GM21529 (cell line): ENCODE results near the gene PROSER2.

Source experiments
- ATAC-seq: cut with Tn5 transposase; IDR thresholded peaks from one replicate; pipeline ENCODE4 v1.9.1; 2021; ENCODE audit not compliant: unreplicated experiment

PROSER2 gene

DNA sequence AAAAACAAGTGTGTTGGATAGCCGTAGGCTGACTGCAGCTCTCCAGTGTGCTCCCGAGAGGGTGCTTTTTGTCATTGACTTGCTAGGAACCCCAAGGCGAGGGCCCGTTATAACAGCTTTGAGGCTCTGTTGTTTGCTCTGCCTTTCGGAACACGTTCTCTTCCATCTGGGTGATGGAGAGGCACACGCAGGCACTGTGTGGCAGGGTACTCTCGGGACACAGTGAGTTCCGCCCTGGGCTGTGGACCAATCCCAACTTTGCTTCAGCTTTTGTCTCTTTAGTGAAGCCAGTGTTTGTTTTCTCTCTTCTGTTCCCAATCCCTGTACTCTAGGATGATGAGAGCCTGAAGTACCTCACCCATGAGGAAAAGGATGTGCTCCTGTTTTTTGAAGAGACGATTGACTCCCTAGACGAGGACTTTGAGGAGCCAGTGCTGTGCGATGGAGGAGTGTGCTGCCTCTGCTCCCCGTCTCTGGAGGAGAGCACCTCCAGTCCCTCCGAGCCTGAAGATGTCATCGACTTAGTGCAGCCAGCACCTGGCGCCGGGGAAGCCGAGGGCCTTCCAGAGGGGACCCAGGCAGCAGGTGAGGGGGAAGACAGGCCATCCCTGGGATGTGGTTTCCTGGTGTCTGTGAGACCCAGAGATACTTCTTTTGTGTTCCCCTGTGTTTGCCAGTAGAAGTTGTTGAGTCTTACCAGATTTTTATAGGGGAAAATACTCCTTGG, 43.2 kb downstream of the PROSER2 start:
- ATAC-seq, result no peak

DNA sequence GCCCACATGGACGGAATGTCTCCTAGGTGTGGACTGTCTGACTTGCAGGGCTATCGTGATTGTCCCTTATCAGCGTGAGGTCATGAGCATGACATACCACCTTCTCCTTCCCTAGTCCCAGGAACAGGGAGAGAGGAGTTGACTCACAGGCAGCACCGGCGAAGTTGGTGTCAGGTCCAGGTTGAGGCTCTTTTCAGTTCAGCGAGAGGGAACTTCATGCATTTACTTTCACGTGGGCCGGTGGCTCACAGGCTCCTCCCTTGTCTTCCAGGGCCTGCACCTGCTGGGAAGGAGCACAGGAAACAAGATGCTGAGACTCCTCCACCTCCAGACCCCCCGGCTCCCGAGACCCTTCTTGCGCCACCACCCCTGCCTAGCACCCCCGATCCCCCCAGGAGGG, 46.1 kb downstream of the PROSER2 start:
- no peak for ATAC-seq

DNA sequence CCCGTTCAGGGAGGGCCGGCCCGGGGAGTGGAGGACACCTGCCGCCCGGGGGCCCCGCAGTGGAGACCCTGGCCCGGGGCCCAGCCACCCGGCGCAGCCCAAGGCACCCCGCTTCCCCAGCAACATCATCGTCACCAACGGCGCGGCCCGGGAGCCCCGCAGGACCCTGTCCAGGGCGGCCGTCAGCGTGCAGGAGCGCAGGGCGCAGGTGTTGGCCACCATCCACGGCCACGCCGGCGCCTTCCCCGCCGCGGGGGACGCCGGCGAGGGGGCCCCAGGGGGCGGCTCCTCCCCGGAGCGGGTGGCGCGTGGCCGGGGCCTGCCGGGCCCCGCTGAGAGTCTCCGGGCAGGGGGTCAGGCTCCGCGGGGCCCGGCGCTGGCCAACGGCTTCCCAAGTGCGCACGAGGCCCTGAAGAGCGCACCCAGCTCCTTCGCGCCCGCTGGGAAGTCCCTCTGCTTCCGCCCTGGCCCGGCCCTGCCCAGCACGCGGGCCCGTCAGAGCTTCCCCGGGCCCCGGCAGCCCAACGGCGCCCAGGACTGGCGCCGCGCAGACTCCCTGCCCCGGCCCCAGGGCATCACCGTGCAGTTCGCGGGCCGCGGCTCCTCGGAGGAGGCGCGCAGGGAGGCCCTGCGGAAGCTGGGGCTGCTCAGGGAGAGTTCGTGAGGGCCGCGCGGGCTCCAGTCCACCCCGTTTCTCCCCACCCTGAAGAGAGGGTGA, 46.7 kb downstream of the PROSER2 start:
- no peak for ATAC-seq

DNA sequence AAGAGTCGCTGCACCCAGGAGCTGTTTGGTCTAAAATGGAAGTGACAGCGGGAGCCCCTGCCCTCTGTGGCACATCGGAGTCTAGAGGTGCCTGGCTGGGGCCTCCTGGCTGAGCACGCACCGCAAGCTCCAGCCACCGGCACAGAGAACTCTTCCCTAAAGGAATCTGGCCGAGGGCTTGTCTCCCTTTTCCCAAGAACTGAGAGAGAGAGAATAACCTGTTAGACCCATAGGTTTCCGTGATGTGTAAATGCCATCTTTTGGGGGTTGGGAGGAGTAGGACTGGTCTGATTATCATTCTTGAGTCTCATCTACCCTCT, 47.3 kb downstream of the PROSER2 start:
- ATAC-seq, result no peak

DNA sequence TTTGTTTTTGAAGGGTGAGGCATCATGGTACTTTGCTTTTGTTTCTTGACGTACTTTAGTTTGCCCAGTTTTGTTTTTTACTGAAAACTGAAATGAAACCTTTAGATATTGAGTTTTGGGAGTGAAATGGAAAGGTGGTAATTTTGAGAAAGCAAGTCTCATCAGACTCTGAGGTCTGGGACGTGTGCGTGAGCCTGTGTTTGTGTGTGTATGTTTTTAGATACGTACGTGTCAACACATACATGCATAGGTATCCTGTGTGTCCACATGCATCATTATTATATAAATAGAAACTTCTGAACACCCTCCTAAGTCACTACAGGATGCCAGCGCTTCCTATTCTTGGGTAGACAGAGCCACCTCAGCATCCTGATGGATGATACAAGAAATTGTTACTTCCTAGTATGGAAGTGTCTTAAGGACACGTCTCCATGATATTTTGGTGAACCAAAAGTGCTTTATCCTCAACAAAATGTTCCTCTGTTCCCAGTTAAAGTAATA, 47.8 kb downstream of the PROSER2 start:
- ATAC-seq, result no peak

DNA sequence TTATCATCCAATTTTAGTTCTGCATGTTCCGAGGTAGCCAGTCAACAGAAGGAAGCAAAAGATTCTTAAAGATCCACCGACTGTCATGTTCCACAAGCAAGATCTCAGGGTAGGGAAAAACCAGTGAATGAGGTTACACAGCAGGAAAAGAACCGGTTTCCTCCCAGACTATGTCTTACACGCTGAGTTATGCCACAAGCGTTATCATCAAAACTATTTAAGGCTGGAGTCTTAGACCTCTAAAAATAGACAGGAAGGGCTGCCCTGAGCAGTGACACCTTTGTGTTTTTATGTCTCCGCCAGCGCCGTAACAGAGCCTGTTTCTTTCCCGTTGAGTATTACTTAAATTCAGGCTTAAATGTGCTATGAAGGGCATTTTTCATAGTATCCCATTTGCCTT, 48.3 kb downstream of the PROSER2 start:
- ATAC-seq, result no peak

DNA sequence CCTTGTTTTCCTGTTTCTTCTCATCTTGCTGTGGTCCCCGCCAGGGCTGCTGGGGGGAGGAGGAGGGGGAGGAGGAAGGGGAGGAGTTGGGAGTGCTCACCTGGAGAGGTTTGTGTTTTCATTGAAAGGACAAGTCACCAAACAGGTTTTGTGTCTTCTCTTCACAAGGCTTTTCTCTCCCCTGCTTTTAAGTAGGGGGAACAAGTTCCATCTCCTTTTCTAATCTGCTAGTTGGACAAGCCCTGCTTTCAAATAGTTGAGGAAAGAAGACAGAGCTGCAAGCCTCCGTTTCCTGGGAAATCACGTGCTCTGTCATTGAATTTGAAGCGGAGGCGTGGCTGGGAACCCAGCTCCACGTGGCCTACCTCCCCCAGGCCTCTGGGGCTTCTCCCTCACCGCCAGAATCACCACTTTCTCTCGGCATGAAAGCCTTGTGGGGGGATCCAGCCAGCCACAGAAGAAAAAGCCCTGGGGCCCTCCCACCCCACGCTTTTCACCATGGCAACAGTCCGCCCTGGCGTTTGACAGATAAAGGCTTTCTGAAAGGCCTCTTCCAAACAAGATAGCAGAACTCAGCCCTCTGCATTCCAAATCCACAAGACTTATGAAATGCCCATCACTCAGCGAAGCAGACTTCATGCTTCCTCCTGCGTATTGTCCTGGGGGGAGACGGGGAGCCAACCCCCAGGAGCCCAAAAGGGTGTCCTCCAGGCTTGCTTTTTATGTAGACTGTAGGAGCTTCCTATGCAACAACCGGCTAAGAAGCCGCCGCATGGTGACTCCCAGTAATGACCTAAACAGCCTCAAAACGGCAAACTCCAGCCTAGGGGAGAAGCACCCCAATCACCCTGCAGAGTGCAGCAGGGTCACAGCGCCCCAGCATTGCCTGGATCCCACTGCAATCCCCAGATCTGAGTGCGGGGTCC, 51.7 kb downstream of the PROSER2 start:
- no peak for ATAC-seq

DNA sequence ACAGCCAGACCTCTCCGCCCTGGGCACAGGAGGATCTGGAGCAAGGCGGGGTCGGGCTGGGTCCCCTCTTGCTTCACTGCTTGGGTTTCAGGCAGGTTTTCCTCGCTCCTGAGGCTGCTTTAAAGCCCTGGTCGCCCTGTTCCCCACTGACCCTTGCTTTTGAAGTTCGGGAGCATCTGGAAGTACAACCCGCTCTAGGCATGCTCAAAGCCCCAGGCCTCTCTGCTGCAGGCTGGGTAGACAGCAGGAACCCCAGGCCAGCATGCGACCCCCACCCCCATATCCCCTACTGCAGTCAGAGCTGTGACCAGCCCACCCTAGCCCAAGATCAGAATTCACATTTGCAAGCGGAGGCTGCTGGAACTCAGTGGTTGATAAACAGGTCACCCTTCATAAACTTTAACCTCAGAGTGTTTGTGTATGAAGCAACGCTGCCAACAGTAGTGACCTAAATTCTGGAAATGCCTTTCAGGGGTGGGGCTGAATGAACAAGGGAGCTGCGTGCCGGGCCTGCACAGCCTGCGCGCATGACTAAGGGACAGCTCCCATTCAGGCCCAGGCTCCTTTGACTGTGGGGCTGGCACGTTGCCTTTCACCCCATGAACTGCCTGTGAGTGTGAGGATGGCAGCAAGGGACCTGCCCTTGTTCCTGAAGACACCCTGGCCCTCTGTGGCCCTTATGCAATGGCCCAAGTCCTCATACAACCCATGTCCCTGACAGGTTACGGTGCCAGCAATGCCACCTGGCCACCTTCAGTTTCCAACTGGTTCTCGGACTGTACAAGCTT, 52.5 kb downstream of the PROSER2 start:
- no peak for ATAC-seq

DNA sequence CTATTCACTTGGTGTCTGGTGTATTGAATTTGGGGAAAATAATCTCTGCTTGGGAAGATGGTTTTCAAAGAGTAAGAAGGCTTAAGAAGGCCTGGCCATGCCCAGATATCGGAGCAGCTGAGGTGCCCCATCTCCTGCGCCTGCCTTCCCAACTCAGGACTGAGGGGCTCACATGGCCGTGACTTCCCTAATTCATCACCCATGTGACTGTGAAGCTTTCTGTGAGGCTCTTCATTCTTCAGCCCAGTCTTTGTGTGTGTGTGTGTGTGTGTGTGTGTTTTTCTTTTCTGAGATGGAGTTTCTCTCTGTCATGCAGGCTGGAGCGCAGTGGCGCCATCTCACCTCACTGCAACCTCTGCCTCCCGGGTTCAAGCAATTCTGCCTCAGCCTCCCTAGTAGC, 53.2 kb downstream of the PROSER2 start:
- no peak for ATAC-seq

DNA sequence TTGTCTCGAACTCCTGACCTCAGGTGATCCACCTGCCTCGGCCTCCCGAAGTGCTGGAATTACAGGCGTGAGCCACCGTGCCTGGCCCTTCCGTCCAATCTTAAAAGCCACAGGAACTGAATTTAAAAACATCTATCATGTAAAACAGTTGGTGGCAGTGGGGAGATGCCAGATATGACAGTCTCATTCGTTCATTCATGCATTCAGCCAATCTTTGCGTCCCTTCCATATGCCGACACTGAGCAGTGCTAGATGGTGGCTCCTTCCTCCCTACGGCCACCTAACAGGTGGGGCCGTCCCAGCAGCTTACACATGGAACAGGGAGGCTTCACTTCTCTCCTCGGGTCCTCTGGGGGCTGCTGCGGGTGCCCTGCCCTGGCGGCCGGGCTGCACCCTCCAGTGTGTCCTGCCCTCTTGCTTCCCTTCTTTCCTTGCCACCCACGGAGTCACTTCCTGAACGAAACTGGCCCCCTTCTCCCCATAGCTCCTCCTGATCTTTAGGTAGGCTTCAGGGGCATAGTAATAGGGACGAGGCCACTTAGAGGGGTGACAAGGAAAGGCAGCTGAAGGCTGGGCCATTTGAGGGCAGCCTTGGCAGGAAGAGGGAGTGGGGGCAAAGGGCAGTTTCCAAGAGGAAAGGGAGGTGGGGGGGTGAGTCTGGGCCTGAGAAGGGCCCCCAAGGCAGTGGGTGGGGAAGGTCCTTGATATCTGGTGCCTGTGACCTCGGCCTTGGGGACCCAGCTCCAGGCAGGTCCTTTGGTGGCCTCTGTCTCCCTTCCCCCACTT, 53.8 kb downstream of the PROSER2 start:
- ATAC-seq, result no peak

DNA sequence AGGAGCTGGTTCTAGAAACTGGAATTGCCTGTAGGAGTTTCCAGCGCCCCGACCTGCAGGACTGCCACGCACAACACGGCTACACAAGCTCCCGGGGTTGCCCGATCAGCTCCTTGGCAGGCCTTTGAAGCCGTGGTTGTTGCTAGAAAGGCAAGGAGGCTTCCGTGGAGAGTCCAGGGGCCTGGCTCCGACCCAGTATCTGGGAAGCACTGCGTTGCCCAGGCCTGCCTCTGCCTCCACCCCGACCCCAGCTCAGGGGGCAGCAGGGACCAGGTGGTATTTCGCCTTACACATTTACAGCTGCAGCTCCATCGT, 54.4 kb downstream of the PROSER2 start:
- no peak for ATAC-seq

DNA sequence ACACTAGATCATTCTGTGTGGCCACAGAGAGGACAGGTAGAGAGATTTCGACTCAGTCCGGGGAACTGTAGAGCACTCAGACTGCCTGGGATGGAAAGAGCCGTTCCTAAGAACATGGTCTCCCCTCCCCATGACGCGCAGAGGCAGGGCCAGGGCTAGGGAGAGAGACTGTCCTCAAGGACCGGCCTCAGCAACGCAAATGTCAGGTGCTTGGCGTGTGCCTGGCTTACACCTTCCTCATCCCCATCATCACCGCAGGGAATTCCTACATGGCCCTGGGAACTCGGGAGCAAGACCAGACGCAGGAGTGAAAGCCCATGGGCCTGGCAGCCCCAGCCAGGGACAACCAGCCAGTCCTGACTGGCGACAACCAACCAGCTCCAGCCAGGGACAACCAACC, 55.6 kb downstream of the PROSER2 start:
- no peak for ATAC-seq

DNA sequence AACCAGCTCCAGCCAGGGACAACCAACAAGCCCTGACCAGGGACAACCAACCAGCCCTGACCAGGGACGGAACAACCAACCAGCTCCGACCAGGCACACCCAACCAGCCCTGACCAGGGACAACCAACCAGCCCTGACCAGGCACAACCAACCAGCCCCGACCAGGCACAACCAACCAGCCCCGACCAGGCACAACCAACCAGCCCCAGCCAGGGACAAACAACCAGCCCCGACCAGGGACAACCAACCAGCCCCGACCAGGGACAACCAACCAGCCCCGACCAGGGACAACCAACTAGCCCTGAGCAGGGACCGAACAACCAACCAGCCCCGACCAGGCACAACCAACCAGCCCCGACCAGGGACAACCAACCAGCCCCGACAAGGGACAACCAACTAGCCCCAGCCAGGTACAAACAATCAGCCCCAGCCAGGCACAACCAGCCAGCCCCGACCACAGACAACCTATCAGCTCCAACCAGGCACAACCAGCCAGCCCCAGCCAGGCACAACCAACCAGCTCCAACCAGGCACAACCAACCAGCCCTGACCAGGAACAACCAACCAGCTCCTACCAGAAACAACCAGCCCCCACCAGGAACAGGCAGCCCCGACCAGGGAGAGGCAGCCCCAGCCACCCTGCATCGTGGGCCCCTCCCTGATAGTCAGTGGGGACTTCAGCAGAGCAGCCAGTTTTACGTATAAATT, 56.4 kb downstream of the PROSER2 start:
- no peak for ATAC-seq

DNA sequence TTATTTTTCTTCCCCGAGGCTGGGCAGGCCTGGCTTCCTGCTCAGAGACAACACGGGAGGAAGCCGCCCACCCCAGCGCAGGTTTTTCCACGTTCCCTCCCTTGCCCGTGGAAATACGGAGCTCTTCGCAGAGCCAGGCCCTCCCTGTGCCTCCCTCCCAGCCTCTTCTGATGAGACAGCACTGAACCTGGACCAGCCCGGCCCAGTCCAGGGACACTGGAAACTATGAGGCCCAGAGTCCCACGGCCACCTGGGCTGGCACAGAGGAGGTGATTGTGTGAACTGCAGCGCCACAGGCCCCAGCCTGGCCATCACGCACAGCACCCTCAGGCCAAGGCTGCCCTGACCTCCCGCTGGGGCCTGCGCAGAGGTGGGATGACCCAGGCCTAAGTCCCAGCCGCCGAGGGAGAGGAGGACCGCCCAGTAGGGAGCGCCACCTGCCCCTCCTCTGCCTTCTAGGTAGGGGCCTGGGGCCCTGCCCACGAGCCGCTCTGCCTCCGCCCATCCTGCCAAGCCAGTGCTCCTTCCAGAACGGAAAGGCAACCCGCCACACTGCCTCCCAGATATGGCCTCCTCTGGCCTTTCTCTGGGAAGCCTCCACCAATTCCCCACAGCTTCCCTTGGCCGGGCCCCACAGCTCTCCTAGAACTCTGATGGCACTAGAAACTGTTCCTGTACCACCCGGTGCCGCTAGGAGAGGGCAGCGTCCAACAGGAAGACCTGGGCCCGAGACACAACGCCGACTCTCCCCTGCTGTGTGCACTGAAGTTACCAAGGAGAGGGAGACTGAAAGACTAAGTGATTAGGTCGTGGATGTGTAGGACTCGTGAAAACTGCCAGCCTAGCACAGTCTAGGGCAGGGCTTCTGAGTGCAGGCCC, 57.2 kb downstream of the PROSER2 start:
- no peak for ATAC-seq

DNA sequence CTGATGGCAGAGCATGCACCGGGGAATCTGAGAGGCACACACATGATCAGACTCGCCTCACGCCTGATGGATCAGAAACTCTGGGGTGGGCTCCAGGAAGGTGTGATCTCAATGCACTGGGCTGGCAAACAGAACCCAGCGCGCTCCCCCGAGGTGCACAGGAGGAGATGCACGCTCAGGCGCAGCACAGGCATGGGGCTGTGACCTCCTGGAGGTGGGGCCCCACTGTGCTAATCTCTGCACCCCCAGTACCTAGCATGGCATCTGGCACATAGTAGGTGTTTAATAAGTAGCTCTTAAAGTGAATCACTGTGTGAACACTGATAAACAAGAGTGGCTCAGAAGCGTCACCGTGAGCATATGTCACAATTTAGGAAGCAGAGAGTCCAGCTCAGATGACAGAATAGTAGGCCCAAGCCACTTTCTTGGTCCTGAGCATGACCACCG, 57.9 kb downstream of the PROSER2 start:
- ATAC-seq, result no peak

DNA sequence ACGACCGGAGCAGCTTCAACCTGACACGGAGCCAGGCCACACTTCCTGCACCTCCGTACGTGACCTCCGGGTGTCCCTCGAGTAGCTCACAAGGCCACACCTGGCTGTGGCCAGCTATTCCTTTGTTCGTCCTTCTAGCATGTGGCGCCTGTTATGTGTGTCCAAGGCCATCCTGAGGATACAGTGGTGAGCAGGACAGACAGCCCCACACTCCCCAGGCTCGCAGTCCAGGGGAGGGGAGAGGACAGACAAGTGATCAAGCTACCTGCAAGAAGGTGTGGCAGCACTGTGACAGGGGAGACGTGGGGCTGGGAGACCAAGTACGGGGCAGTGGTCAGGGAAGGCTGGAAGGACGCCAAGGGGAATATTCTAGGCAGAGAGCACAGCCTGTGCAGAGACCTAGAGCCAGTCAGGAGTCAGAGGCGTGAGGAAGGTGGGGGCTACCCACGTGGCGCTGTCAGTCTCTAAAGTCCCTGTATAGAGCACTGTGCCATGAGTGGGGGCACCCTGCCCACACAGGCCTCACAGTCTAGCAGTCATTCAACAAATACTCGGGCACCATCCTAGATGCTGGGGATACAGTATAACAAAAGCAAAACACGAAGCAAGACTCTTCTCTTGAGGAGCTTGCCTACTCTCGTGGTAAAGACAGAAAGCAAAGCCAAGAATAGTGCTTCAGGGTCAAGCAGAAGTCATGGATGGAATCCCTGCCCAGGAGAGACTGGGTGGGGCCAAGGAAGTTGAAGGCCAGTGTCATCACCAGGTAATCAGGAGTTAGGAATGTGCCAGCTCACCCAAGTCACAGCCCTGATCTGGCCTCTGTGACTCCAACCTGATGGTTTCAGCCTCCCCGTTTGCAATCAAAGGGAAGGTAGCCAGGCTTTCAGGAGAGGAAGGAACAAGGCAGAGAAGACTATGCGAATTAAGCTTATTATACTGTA, 58.6 kb downstream of the PROSER2 start:
- no peak for ATAC-seq

DNA sequence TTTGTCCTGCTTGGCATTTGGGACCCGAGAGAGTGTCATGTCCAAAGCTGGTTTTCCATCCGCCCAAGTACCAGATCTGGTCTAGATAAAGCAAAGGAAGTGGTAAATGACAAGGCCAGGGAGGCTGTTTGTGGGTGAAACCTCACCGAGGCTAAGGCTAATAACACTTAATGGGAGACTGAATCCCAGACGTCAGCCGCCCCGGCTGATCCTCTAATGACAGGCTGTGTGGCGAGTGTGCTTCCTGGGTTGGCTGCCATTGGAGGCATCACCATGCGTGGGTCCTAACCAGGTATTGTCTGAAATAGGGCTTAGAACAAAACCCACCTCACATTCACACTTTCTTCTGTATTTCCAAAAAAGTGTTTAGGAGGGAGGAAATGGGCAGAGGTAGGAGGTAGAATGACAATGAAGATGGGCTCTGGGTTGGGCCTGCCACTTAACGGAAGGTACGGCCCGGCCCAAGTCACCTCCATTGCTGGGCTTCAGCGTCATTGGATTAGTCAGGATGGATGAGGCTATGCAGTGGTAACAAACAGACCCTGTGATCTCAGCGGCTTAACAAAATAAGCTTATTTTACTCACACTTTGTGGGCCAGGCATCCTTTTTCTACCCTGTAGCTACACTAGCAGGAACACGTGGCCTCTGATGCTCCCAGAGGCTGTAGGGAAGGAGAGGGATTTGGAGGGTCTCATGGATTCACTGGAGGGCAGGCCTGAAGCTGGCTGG, 59.7 kb downstream of the PROSER2 start:
- ATAC-seq, result no peak
